Measurements from ENCODE around the gene ALG2.

ALG2 gene

GRCh38 chr9:99230206-99230605 is 8.5 kb upstream of the ALG2 start:
- no peak for DNase-seq (ENCODE audit: extremely low read depth, low read depth)
- TF ChIP-seq CTCF (IDR thresholded peaks at IDR 0.05; ENCODE audit: low read depth, low read length, missing control alignments): no peak

GRCh38 chr9:99226054-99226453 is 4.3 kb upstream of the ALG2 start:
- DNase-seq (ENCODE audit: extremely low read depth, low read depth): no peak
- TF ChIP-seq CTCF (IDR thresholded peaks at IDR 0.05; ENCODE audit: low read depth, low read length, missing control alignments): no peak

More at GRCh38 chr9:99230206-99230605, 8.5 kb upstream of the ALG2 start:
- H3K4me3 ChIP-seq (replicated peaks; ENCODE audit: low read depth, low read length): no peak overlapping the region

GRCh38 chr9:99224445-99224844 is 2.7 kb upstream of the ALG2 start:
- DNase-seq (ENCODE audit: extremely low read depth, low read depth): no peak
- TF ChIP-seq CTCF (IDR thresholded peaks at IDR 0.05; ENCODE audit: low read depth, low read length, missing control alignments): no peak
- no peak overlapping the region for H3K4me3 ChIP-seq (replicated peaks; ENCODE audit: low read depth, low read length)

More at GRCh38 chr9:99226054-99226453, 4.3 kb upstream of the ALG2 start:
- no peak overlapping the region for H3K4me3 ChIP-seq (replicated peaks; ENCODE audit: low read depth, low read length)

DNA sequence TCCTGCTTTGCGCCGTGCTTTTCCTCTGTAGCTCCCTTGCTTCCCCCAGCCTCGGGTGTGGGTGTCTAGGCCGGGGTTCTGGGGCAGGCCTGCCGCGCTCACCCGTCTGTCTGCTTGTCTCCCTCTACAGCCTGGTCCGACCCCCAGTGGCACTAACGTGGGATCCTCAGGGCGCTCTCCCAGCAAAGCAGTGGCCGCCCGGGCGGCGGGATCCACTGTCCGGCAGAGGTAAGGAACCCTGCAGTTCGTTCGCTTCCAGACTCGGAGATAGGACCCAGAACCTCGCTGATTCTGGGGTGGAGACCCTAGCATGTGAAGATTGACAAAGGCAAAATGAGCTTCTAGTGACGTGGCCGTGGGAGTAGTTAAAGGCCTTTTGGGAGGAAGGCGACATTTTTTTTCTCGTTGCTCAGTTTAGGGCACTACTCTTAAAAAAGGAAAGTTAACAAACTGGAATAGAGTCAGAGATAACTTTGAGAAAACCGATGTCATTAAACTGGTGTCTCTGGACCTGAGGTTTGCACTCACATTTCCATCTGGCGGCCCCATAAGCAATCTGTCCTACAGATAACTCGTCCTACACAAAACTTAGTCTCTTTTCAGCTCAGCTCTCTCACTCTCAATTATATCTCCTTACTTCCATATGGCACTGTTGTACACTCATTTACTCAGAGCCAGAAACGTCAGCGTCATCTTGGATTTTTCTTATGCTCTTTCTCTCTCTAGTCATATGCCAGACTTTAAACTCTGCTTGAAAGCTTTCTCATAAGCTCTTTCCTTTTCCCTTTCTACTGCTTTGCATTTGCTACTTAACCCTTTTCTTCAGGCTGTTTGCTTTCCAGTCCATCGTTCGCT is 901 bp upstream of the ALG2 start:
- no peak for DNase-seq (ENCODE audit: extremely low read depth, low read depth)
- no peak for TF ChIP-seq CTCF (IDR thresholded peaks at IDR 0.05; ENCODE audit: low read depth, low read length, missing control alignments)
- H3K4me3 ChIP-seq (replicated peaks; ENCODE audit: low read depth, low read length): peak overlapping the region; percentile 90

DNA sequence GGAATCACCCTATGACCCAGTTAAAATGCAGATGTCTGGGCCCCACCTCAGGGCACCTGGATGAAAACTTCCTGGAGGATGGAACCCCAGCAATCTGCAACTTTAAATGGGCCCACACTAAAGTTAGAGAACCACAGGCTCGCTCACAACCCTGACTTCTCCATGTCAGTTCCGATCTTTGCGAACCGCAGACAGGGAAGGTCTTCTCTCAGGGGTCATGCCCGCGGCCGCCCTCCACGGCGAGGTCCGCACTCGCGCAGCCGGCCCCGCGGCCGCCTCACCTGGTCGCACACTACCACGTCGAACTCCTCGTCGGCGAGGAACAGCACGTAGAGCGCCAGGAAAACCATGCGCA is 499 bp downstream of the ALG2 start:
- H3K4me3 ChIP-seq (replicated peaks; ENCODE audit: low read depth, low read length): peak overlapping the region; percentile 90
- TF ChIP-seq CTCF (IDR thresholded peaks at IDR 0.05; ENCODE audit: low read depth, low read length, missing control alignments): no peak
- DNase-seq (ENCODE audit: extremely low read depth, low read depth): no peak

- TF ChIP-seq CTCF (IDR thresholded peaks at IDR 0.05; ENCODE audit: low read depth, low read length, missing control alignments): no peak
- no peak for DNase-seq (ENCODE audit: extremely low read depth, low read depth)
- H3K4me3 ChIP-seq (replicated peaks; ENCODE audit: low read depth, low read length): peak overlapping the region; percentile 90
These were observed 1.7 kb downstream of the ALG2 start for GRCh38 chr9:99220011-99220410.
